ENCODE measurements around the gene KCTD1. TPM values are rescaled to one million over a fixed set of nuclear protein-coding genes. Genes with fewer than 3 reads are reported as not detected.

The KCTD1 gene
- total and polyA plus RNA-seq, 4 donors, result 4.0 to 17.5 (median 9.2) TPM

DNA sequence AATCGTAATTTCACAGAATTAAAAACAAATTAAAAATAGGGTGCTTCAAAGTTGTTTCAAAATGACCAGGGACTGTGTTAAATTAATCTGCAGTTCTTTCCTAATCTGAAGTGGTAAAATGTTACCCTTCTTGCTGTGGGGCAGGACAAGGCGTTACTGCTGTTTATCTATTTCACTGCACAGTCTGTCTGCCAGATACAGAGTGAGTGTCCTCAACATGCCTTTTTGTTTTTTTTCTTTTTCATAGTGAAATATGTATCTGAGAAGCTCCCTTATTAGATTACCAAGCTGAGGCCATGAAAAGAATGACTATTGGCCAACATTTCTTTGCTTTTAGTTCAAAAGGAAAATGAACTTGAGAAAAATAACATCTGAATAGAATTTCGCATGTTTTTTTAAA, 38.0 kb downstream of the KCTD1 start:
- ATAC-seq (ENCODE audit: insufficient read depth, low FRiP score), result no peak
- Histone ChIP-seq H3K27ac (ENCODE audit: low read depth in 1 of 2, low read length in 1 of 2) (no peak overlapping the region), H3K9me3 (ENCODE audit: control insufficient read depth in 4 of 4, insufficient read depth in 3 of 4, low read length in 3 of 4) (no peaks in the 10 kb centered on the region), H3K4me1 (ENCODE audit: control insufficient read depth in 5 of 5, insufficient read depth in 5 of 5, low read length in 5 of 5) (peaks cover 0 to 14% (median 3%) of the 10 kb centered on the region in 5 donors), H3K9ac (ENCODE audit: insufficient read depth in 1 of 2, low read length in 2 of 2) (no peak overlapping the region), H3K36me3 (ENCODE audit: control insufficient read depth in 4 of 4, insufficient read depth in 4 of 4, low read length in 4 of 4) (no peaks in the 10 kb centered on the region), H3K4me3 (no peak overlapping the region), H3K27me3 (ENCODE audit: control insufficient read depth in 3 of 3, insufficient read depth in 3 of 3, low read length in 2 of 3) (no peaks in the 10 kb centered on the region)
- 80 to 89% methylated on average over 3 of the region's 3 CpGs for WGBS, 2 donors
- TF ChIP-seq, protein P1, sequence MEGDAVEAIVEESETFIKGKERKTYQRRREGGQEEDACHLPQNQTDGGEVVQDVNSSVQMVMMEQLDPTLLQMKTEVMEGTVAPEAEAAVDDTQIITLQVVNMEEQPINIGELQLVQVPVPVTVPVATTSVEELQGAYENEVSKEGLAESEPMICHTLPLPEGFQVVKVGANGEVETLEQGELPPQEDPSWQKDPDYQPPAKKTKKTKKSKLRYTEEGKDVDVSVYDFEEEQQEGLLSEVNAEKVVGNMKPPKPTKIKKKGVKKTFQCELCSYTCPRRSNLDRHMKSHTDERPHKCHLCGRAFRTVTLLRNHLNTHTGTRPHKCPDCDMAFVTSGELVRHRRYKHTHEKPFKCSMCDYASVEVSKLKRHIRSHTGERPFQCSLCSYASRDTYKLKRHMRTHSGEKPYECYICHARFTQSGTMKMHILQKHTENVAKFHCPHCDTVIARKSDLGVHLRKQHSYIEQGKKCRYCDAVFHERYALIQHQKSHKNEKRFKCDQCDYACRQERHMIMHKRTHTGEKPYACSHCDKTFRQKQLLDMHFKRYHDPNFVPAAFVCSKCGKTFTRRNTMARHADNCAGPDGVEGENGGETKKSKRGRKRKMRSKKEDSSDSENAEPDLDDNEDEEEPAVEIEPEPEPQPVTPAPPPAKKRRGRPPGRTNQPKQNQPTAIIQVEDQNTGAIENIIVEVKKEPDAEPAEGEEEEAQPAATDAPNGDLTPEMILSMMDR (IDR thresholded peaks at IDR 0.05; ENCODE audit: control extremely low read depth, extremely low read depth), result no peak
- DNase-seq, result peak in 1 of 3 donors; percentile 29

DNA sequence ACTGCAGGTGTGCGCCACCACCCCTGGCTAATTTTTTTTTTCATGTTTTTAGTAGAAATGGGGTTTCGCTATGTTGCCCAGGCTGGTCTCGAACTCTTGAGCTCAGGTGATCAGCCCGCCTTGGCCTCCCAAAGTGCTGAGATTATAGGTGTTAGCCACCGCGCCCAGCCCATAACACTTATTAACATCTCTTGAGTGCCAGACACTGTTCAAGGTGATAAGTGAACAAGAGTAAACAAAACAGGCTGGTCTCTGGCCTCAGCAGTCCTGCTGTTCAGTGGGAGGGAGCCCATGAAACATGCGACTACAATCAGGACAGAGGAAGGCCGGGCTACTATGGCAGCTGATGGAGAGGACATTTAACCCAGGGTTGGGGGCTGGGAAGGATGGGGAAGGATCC, 42.3 kb downstream of the KCTD1 start:
- Histone ChIP-seq H3K9ac (ENCODE audit: insufficient read depth in 1 of 2, low read length in 2 of 2) (no peak overlapping the region), H3K27ac (ENCODE audit: low read depth in 1 of 2, low read length in 1 of 2) (no peak overlapping the region), H3K27me3 (ENCODE audit: control insufficient read depth in 3 of 3, insufficient read depth in 3 of 3, low read length in 2 of 3) (no peaks in the 10 kb centered on the region), H3K4me1 (ENCODE audit: control insufficient read depth in 5 of 5, insufficient read depth in 5 of 5, low read length in 5 of 5) (peaks cover 0 to 3% (median 2%) of the 10 kb centered on the region in 5 donors), H3K36me3 (ENCODE audit: control insufficient read depth in 4 of 4, insufficient read depth in 4 of 4, low read length in 4 of 4) (no peaks in the 10 kb centered on the region), H3K4me3 (no peak overlapping the region), H3K9me3 (ENCODE audit: control insufficient read depth in 4 of 4, insufficient read depth in 3 of 4, low read length in 3 of 4) (no peaks in the 10 kb centered on the region)
- TF ChIP-seq, protein P1 (IDR thresholded peaks at IDR 0.05; ENCODE audit: control extremely low read depth, extremely low read depth), result no peak
- ATAC-seq (ENCODE audit: insufficient read depth, low FRiP score) (no peak), DNase-seq (no peak)
- WGBS, 2 donors, result 94 to 96% methylated on average over 8 of the region's 8 CpGs

DNA sequence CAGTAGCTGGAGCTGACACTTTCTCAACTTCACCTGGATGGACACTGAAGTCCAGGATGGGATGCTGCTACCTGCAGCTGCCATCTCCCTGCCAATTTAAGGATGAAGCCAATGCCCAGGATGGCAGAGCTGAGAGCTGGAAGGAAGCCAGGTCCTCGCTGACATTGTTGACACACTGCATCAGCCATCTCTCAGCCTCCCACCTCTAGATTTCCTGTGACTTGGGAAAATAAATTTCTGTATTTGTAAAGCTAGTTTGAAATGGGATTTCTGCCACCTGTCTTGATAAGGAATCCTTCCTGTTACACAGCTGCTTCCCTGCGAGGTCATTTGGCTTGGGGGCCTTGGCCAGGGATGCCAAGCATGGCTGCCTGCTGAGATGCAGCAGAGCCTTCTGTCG, 43.5 kb downstream of the KCTD1 start:
- WGBS, 2 donors, result 62 to 71% methylated on average over 3 of the region's 3 CpGs
- no peak for DNase-seq

More for the DNA sequence above, 43.5 kb downstream of the KCTD1 start:
- no peak overlapping the region for H3K27ac ChIP-seq (ENCODE audit: low read depth in 1 of 2, low read length in 1 of 2)
- no peaks in the 10 kb centered on the region for H3K9me3 ChIP-seq (ENCODE audit: control insufficient read depth in 4 of 4, insufficient read depth in 3 of 4, low read length in 3 of 4)
- H3K4me1 ChIP-seq (ENCODE audit: control insufficient read depth in 5 of 5, insufficient read depth in 5 of 5, low read length in 5 of 5), result peaks cover 0 to 3% (median 0%) of the 10 kb centered on the region in 5 donors
- no peak for ATAC-seq (ENCODE audit: insufficient read depth, low FRiP score)
- H3K36me3 ChIP-seq (ENCODE audit: control insufficient read depth in 4 of 4, insufficient read depth in 4 of 4, low read length in 4 of 4), result peaks cover 0 to 2% (median 0%) of the 10 kb centered on the region in 4 donors
- H3K27me3 ChIP-seq (ENCODE audit: control insufficient read depth in 3 of 3, insufficient read depth in 3 of 3, low read length in 2 of 3), result no peaks in the 10 kb centered on the region
- TF ChIP-seq, protein P1 (IDR thresholded peaks at IDR 0.05; ENCODE audit: control extremely low read depth, extremely low read depth), result no peak
- no peak overlapping the region for H3K4me3 ChIP-seq
- H3K9ac ChIP-seq (ENCODE audit: insufficient read depth in 1 of 2, low read length in 2 of 2), result no peak overlapping the region
